Activated CD4-positive, alpha-beta T cell treated with anti-CD3 and anti-CD28 coated beads, Interleukin-2, amount 50 U/mL, for 48 hours (primary cell): ENCODE results near the gene PTGDS.
A peak's percentile ranks its signal among the peaks of the same experiment; 100 is the strongest.

Source experiments
- DNase-seq, 2 experiments: peaks; one replicate each; pipeline ENCODE4 v3.0.0-alpha.2; 2020

The PTGDS gene

DNA sequence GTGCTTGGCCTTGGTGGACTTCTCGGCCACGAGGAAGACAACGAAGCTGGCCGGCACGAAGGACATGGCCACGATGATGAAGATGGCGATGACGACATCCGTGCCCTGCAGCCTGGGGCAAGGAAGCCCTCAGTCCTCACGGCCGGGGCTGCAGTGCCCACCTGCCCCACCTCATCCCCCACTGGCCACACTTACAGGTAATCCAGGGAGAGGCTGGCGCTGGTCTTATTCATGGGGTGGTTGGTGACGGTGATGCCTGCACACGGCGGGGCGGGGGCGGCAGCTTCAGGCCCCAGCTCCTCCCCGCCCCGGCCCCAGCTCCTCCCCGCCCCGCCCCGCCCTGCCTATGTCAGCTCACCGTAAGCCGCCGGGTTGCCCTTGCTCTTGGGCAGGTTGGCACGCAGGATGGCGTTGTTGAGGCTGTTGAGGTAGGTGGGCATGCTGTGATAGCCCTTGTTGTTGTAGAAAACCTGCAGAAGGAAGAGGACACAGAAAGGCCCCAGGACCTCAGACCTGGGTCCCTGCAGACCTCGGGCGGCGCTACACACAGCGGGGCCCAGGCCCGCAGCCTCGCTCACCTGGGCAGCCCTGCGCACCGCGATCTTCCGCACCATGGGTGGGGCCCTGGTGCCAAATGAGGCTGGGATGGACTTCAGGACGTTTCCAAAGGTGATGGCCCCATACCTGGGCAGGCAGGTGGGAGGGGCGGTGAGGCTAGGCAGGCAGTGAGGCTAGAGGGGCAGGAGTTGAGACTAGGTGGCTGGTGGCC is 34.8 kb downstream of the PTGDS start:
- DNase-seq = no peak

DNA sequence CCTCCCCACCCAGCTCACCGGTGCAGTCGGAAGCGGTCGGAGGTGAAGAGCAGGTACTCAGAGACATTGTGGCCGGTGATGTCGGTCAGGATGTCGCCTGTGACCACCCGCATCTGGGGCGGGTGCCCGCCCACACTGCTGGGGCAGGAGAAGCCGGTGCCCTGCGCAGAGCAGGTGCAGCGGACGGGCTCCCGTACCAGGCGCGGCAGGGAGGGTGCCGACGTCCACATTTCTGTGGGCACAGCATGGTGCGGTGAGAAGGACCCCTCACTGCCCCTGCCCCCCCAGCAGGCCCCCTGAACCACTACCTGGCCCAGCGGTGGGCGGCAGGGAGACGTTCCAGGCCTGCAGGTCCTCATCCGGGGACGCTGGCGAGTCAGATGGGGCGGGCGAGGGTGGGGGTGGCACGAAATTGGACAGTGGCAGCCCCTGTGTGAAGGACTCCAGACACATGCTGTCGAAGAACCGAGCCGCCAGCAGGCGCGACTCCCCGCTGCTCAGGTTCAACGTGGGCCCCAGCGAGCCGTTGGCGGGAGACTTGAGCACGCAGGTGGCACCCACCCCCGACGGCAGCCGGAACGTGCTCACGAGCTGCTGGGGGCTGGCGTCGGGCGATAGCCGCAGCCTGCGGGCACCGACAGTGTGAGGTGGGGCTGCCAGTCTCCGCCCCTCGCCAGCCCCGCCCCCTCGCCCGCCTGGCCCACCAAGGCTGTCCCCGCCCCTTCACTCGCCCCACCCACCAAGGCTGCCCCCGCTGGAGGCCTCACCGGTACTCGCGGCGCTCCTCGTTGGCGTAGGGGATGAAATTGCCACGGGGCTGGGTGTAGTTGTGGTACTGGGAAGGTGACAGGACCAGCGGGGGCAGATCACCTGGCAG is 35.6 kb downstream of the PTGDS start:
- DNase-seq = no peak

- DNase-seq = no peak
These were observed 36.3 kb downstream of the PTGDS start for GRCh38 chr9:137013571-137013940.

- DNase-seq = no peak
These were observed 36.9 kb downstream of the PTGDS start for GRCh38 chr9:137014166-137014565.

DNA sequence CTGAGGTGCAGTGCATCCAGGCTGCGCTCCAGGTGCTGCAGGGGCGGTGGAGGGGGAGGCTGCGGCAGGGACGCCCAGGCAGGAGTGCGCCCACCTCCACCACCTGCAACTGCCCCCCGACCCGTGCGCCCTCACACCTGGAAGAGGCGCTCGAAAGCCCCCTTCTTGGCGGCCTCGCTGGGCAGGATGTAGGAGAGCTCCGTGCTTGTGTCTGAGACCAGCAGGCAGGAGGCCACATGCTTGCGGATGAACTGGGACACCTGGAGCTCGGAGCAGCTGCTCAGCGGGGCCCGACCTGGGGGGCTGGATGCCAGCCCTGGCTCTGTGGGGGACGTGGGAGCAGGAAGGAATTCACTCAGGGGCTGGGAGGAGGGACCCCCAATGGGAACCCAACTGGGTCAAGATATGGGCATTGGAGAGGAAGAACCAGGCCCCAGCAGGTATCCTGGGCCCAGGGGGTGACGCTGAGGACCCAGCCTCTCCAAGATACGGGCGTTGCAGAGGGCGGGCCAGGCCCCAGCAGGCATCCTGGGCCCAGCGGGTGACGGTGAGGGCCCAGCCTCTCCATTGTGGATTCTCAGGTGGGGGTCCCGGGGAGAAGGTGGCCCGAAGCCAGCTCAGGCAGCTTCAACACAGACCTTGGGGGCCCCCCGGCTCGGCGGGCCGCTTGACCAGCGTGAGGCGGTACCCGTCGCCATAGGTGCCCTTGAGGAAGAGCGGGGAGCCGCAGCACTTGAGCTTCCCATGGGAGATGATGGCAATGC is 37.7 kb downstream of the PTGDS start:
- no peak for DNase-seq

DNA sequence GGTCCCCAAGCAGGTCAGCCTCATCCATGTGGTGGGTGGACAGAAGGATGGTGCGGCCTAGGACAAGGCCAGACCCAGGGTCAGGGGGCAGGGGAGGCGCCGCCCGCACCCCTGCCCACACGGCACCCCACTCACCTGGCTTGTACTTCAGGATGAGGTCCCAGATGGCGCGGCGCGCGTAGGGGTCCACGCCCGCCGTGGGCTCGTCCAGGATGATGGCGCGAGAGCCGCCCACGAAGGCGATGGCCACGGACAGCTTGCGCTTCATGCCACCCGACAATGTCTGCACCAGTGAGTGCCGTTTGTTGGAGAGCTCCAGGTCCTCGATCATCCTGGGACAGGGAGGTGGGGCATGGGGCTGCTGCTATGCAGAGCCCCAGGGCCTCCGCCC is 38.2 kb downstream of the PTGDS start:
- no peak for DNase-seq

DNA sequence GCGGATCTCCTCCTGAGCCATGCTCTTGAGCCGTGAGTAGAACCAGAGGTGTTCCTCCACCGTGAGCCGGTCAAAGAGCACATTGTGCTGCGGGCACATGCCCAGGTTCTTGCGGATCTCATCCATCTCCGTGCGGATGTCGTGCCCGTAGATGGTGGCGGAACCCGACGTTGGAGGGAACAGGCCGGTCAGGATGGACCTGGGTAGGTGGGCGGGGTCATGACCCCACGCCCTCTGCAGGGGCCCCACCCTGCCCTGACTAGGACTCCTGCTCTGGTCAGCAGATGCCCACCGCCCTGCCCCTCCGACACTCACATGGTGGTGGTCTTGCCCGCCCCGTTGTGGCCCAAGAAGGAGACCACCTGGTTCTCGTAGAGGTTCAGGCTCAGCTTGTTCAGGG is 38.7 kb downstream of the PTGDS start:
- DNase-seq = no peak

- DNase-seq = no peak
These were observed 39.1 kb downstream of the PTGDS start for GRCh38 chr9:137016436-137016835.

GRCh38 chr9:137017071-137017470 is 39.8 kb downstream of the PTGDS start:
- no peak for DNase-seq

DNA sequence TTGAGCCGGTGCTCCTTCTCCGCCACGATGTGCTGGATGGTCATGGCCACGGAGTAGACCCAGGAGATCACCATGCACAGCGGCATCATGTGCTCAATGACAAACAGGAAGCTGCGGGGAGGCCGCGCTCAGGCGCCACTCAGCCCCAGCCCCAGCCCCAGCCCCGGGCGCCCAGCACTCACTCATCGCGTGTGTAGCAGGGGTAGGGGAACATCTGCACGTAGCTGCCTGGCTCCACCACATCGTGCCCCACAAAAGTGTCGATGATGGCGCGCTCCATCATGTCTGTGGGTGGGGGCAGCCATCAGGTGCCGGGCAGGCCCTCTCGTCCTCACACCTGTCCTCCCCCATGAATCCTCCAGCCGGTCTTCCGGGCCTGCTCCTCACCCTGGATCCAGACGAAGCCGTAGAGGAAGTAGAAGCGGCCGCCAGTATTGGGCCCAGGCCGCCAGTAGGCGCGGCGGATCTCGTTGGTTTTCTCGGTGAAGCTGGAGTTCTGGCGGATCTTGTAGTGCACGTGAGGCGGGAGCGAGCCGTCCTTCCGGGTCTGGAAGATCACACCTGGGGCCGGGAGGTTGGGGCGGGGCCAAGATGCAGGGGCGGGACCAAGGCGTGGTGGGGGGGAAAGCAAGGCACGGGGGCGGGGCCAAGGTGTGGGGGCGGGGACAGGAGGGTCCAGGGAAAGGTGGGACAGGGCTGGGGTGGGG is 40.6 kb downstream of the PTGDS start:
- DNase-seq = no peak

DNA sequence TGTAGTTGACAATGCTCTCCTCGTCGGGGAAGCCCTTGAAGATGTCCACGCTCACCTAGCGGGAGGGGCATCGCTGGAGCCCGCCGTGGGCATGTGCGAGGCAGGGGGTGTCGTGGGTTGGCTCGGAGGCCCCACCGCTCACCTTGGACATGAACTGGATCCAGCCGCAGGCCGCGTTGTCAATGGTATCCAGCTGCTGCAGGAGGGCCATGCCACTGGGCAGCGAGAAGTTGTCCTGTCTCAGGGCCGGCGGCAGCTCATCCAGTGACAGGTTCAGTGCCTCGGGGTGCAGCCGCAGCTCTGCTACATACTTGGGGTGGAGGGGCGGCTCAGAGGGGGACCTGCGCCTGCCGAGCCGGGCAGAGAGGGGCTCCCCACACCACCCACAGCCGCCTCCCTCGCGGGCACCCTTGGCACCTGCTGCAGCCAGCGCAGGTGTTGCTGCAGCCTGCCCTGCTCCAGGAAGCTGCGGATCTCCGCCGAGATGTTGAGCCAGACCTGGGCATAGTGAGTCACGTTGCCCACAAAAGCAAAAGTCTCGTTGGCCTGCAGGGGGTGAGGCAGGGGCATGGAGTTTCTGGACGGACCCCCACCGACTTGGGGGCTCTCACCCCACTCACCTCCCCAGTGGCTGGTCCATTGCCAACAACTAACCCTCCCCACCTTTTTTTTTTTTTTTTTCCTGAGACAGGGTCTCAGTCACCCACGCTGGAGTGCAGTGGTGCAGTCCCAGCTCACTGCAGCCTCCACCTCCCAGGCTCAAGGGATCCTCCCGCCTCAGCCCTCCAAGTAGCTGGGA is 41.7 kb downstream of the PTGDS start:
- no peak for DNase-seq

GRCh38 chr9:137019891-137020683 is 42.8 kb downstream of the PTGDS start:
- DNase-seq = no peak

GRCh38 chr9:137020771-137021567 is 43.7 kb downstream of the PTGDS start:
- no peak for DNase-seq

DNA sequence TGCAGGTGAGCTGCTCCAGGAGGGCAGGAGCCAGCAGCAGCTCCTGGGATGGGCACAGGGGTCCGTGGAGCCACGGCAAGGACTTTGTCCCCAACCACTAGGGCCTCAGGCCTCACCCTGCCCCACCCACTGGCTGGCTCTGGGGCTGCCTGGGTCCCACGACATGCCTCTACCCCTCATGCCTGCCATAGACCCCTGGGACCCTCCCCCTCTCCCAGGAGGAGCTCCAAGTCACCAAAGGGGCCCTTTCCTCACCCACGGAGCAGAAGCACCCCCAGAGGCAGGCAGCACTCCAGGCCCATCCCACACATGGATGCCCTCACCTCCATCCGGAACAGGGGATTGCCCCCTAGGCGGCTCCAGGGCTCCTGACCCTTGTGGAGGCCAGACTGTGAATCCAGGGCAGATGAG is 44.3 kb downstream of the PTGDS start:
- no peak for DNase-seq

- DNase-seq = peak; percentile 84
These were observed 44.8 kb downstream of the PTGDS start for GRCh38 chr9:137021979-137022661.

DNA sequence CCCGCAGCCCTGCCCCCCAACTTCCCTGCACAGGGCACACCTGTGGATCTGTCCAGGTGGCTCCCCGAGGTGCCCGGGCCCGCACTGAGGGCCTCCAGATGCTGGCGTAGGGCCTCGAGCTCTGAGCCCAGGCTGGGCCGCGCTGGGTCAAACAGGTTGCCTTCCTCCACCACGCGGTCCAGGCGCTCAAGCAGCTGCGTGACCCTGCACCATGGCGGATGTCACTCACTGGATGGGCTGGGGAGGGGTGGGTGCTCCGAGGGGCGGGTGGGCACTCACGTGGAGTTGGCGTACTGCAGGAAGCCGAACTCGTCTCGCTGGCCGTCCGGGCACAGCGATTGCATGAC is 45.3 kb downstream of the PTGDS start:
- DNase-seq = no peak

- DNase-seq = no peak
These were observed 45.9 kb downstream of the PTGDS start for GRCh38 chr9:137023157-137023556.

DNA sequence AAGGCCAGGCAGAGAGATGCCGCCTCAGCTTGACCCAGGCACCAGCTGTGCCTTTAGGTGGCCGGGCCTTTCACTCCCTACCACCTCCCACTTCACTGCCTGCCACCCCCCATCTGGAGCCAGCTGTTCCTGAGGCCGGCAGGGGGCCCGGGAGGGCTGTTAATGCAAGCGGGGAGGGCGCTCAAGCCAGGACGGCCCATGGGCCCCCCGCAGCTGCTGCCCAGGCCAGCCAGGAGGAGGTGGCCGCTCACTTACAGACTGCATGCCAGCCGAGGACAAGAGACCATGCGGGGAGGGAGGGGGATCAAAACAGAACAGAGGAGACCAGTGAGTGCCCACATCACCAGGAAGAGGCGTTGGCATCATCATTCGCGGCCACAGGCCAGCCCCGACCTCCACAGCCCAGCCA is 46.3 kb downstream of the PTGDS start:
- no peak for DNase-seq

GRCh38 chr9:137025517-137025966 is 48.2 kb downstream of the PTGDS start:
- no peak for DNase-seq

DNA sequence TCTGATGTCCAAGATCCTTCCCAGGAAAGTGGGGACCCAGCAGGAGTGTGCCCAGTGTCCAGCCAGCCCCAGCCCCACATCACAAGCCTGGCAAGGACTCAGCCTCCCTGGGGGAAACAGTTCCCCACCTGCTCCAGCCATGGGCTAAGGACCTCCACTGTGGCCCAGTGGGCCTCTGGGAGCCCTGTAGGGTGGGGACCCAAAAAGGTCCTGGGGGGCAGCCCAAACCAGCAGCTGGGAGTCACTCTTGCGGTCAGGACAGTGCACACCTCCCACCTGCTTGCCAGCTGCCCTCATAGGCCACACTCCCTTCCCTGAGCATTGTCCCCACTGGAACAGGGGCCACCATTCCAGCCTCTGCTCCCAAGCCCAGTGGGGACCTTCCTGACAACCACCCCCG is 49.1 kb downstream of the PTGDS start:
- no peak for DNase-seq
